Activated CD4-positive, alpha-beta memory T cell treated with anti-CD3 and anti-CD28 coated beads for 36 hours (primary cell): ENCODE data around the gene NUDT22. TPM values are rescaled to one million over a fixed set of nuclear protein-coding genes. Genes with fewer than 3 reads are reported as not detected.
A peak's percentile ranks its signal among the peaks of the same experiment; 100 is the strongest.

Experiments used
- CTCF ChIA-PET: fragments of 350-600 bp; sonication (Branson Sonifier 250); formaldehyde crosslinking; loops from one replicate; lab custom pipeline; 2021; ENCODE audit warnings: antibody characterized with exemption, inconsistent platforms; lab: Charles Lee
- POLR2A ChIA-PET: fragments of 350-600 bp; sonication (Branson Sonifier 250); formaldehyde crosslinking; loops from one replicate; lab custom pipeline; 2021; ENCODE audit warnings: antibody characterized with exemption; lab: Charles Lee
- DNase-seq: peaks from one replicate; pipeline ENCODE4 v3.0.0-alpha.2; 2020
- H3K27ac Mint-ChIP-seq: one replicate; pipeline ENCODE4 v1.8.0; 2021; ENCODE audit warnings: mixed read lengths
- H3K27me3 Mint-ChIP-seq: one replicate; pipeline ENCODE4 v1.8.0; 2021; ENCODE audit warnings: mixed read lengths
- H3K36me3 Mint-ChIP-seq: one replicate; pipeline ENCODE4 v1.8.0; 2021; ENCODE audit warnings: mixed read lengths
- H3K4me1 Mint-ChIP-seq: one replicate; pipeline ENCODE4 v1.8.0; 2021; ENCODE audit warnings: low read depth, mixed read lengths
- H3K4me3 Mint-ChIP-seq: one replicate; pipeline ENCODE4 v1.8.0; 2021; ENCODE audit warnings: mild to moderate bottlenecking, mixed read lengths
- H3K9me3 Mint-ChIP-seq: one replicate; pipeline ENCODE4 v1.8.0; 2021; ENCODE audit warnings: mixed read lengths
- intact Hi-C: fragments of 100-400 bp; cut with micrococcal nuclease; formaldehyde crosslinking; loops from one replicate; pipeline ENCODE4 v1.15.1; 2023
- total RNA-seq, 2 experiments: library from RNA; stranded (reverse); gene quantifications; one replicate each; pipeline ENCODE4 v1.2.3, GENCODE V29; 2021

NUDT22 gene
- total RNA-seq, 2 experiments from 2014 or later: 69.8 to 79.8 TPM

DNA sequence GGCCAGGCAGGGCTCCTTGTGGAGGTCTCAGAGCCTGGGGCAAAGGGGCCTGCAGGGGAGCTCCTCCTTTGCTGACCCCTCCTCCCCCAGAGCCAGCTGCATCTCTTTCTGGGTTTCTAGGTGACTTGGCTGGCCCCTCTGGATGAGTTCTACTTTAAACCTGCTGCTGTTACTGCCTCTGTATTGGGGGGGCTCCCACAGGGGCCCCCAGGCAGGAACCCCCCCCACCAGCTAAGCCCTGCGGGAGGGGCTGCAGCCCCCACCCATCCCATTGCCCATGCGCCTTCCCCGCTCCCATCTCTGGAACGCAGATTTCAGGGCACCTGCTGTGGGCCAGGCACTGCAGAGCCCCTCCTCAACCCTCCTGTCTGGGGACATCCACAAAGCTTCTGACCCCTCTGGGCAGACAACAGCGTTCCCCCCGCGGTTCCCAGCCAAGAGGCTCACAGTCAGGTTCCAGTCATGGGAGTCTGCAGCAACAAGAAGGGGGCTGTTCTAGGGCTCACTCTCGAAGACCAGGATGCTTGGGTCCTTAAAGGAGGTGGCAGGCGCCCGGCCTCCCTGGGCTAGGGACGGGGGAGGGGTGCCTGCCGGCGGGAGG lies 24.4 kb downstream of the NUDT22 start:
- Mint-ChIP-seq H3K9me3 (no peaks in the 10 kb centered on the region), H3K4me1 (peaks cover 18% of the 10 kb centered on the region), H3K36me3 (no peaks in the 10 kb centered on the region), H3K27me3 (no peaks in the 10 kb centered on the region), H3K4me3 (peak overlapping the region; percentile 75), H3K27ac (no peak overlapping the region)
- no peak for DNase-seq
- intact Hi-C loops: loop anchor here (1.0 kb wide), 1 partner anchor 19 kb away; no protein-coding TSS in a partner anchor
- ChIA-PET POLR2A (interaction anchor here (1.1 to 2.6 kb wide), 5 partner anchors 9 to 63 kb away, joined by 3 to 8 read pairs (median 4); partner anchors contain the start of genes ESRRA and FKBP2), CTCF (interaction anchor here (1.1 to 3.8 kb wide), 13 partner anchors 8 to 67 kb away, joined by 3 to 29 read pairs (median 8); partner anchors contain the start of genes BAD, CATSPERZ, FERMT3 and PRDX5)

DNA sequence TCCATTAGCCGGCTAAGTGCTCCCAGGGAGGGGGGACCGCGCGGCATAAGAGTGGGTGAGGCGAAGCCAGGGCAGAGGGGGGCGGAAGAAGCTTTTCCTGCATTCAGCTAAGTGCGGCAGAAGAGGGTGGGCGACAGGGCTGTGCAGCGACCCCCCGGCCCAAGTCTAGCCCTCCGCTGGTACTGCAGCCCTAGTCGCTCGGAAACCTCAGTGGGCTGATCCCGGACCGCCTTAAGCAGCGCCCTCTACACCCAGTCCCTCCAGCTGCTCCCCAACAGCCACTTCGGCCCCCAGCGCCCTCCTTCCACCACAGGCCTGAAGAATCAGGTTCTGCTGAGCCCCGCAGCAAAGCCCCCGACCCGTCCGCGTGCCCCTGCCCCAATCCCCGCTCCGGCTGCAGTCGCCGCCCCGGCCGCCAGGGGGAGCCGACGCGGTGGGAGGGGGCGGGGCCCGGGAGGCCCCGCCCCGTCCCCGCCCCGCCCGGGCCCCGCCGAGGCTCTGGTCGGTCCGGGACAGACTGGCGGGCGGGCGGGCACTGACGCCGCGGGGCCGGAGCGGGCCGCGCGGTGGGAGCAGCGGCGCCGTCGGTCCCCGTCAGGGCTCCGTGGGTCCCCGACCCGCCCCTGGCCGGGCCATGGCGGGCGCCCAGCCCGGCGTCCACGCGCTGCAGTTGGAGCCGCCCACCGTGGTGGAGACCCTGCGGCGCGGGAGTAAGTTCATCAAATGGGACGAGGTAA lies 25.1 kb downstream of the NUDT22 start, which contains the start of gene PLCB3:
PLCB3 (plus strand) TSS at position 515 of the 737 bp plus-strand sequence; CDS start at position 635, 120 bp downstream.
- CTCF ChIA-PET: interaction anchor here (1.0 to 3.8 kb wide), 15 partner anchors 8 to 66 kb away, joined by 3 to 29 read pairs (median 7); partner anchors contain the start of genes BAD, CATSPERZ, FERMT3 and NUDT22
- Mint-ChIP-seq H3K9me3 (no peaks in the 10 kb centered on the region), H3K4me1 (peaks cover 18% of the 10 kb centered on the region), H3K36me3 (no peaks in the 10 kb centered on the region), H3K4me3 (peak within 1 kb of the TSS; percentile 83), H3K27me3 (no peaks in the 10 kb centered on the region), H3K27ac (no peak within 1 kb of the TSS)
- POLR2A ChIA-PET: interaction anchor here (1.0 to 2.6 kb wide), 6 partner anchors 10 to 60 kb away, joined by 4 to 8 read pairs (median 4); partner anchors contain the start of genes ESRRA and FKBP2
- intact Hi-C loops: loop anchor here (1.0 kb wide), 1 partner anchor 18 kb away; no protein-coding TSS in a partner anchor
- peak; percentile 71 for DNase-seq

DNA sequence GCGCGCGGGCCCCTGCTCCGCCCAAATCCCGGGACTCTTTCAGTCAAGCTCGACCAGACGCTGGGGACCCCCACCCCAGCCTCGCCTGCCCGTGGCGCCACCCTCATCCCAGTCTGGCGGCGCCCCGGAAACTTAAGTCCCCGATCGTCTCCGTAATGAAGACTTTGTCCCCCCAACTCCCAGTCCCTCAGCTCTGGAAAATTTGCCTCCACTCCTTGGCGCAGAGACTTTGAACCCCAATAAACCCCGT lies 25.6 kb downstream of the NUDT22 start:
- no peaks in the 10 kb centered on the region for H3K9me3 Mint-ChIP-seq
- intact Hi-C loops: loop anchor here (1.0 kb wide), 1 partner anchor 18 kb away; no protein-coding TSS in a partner anchor
- peaks cover 18% of the 10 kb centered on the region for H3K4me1 Mint-ChIP-seq
- ChIA-PET CTCF (interaction anchor here (0.6 to 3.8 kb wide), 13 partner anchors 9 to 68 kb away, joined by 3 to 29 read pairs (median 7); partner anchors contain the start of genes BAD, CATSPERZ, FERMT3 and NUDT22), POLR2A (interaction anchor here (1.0 to 1.5 kb wide), 3 partner anchors 17 to 60 kb away, joined by 3 to 8 read pairs (median 4); no protein-coding TSS in a partner anchor)
- H3K36me3 Mint-ChIP-seq: no peaks in the 10 kb centered on the region
- no peak overlapping the region for H3K27ac Mint-ChIP-seq
- no peak for DNase-seq
- H3K4me3 Mint-ChIP-seq: peak overlapping the region; percentile 83
- H3K27me3 Mint-ChIP-seq: no peaks in the 10 kb centered on the region

DNA sequence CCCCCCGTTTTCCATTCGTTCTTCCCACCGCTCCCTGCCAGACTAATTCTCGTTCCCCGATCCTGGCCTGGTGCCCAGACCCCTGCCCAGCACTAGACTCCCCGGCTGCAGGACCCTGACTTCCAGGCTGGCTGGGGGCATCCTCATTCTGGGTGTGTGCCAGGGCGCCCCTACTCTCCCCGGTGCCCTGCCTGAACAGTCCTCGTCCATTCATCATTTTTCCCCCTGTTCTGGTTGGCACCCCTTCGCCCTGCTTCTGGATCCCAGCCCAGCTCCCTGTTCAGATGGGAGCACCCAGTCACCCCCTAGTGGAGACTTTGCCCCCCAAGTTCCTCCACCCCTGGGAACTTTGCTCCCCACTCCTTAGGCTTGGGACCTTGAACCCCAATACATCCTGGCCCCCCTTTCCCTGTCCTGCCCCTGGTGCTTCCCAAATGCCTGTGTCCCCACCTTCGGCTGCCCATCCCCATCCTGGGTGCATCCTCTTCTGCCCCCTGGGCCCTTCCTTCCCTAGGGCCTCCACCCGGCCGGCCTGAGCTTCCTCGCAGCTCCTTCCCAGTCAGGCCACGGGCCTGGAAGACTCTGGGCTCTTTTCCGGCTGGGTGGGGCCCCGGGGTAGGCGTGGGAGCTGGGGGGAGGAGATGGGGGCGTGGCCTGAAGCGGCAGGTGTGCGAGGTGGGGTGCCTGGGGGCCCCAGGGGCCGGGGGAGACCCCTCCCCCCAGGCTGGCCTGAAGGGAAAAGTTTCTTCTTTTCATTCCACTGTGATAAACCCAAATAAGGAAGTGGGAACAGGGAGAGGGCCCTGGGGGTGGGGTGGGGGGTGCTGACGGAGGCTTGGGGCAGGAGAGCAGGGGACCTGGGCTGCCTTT lies 26.2 kb downstream of the NUDT22 start:
- no peak overlapping the region for H3K27ac Mint-ChIP-seq
- H3K9me3 Mint-ChIP-seq: no peaks in the 10 kb centered on the region
- intact Hi-C loops: no loop called here
- POLR2A ChIA-PET: interaction anchor here (0.7 to 1.5 kb wide), 5 partner anchors 9 to 61 kb away, joined by 3 to 8 read pairs (median 3); no protein-coding TSS in a partner anchor
- H3K4me1 Mint-ChIP-seq: peaks cover 18% of the 10 kb centered on the region
- no peaks in the 10 kb centered on the region for H3K36me3 Mint-ChIP-seq
- peak overlapping the region; percentile 83 for H3K4me3 Mint-ChIP-seq
- H3K27me3 Mint-ChIP-seq: no peaks in the 10 kb centered on the region
- CTCF ChIA-PET: interaction anchor here (0.6 to 3.8 kb wide), 13 partner anchors 9 to 69 kb away, joined by 3 to 29 read pairs (median 6); partner anchors contain the start of genes CATSPERZ, FERMT3, NUDT22 and PRDX5
- DNase-seq: peak; percentile 31

DNA sequence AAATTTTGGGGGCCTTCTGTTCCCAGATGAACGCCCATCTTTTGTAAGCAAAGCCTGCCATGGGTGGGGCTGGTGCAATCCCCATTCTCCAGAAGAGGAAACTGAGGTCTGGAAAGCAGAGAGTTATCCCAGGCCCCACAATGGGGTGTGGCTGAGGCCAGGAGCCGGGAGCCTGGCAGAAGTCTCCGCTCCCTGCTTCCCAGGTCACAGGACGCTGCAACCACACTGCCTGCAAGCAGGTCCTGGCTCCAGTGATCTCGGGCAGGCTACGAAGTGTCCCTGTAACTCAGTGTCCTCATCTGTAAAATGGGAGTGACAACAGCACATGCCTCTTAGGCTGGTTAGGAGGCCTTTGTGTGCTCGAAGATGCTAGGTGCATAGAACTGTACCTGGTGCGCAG lies 27.0 kb downstream of the NUDT22 start:
- Mint-ChIP-seq H3K36me3 (peaks cover 3% of the 10 kb centered on the region), H3K4me1 (peaks cover 15% of the 10 kb centered on the region), H3K27ac (no peak overlapping the region), H3K9me3 (no peaks in the 10 kb centered on the region), H3K4me3 (no peak overlapping the region), H3K27me3 (no peaks in the 10 kb centered on the region)
- POLR2A ChIA-PET: interaction anchor here (1.3 to 1.5 kb wide), 2 partner anchors 15 to 19 kb away, joined by 3 to 8 read pairs; no protein-coding TSS in a partner anchor
- intact Hi-C loops: no loop called here
- CTCF ChIA-PET: interaction anchor here (0.7 to 3.8 kb wide), 3 partner anchors 16 to 51 kb away, joined by 3 to 29 read pairs (median 3); partner anchors contain the start of gene CATSPERZ
- DNase-seq: no peak

DNA sequence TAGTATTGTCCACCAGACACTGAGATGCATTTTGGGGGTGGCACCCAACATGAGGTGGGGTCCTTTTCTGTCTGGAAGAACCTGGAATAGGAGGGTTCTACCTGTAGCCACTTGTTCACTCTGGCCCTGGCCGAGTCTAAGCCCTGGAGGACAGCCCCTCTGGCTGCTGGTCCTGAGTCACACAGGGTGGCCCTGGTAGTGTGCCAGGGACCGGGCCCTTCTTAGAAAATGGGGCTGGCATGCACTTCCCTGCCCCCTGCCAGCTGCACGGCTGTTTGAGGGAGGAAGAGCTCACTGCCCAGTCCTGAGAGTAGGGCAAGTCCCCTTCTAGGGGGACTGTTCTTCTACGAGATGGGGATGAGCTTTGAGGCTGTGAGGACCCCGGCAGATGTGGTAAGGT lies 27.4 kb downstream of the NUDT22 start:
- Mint-ChIP-seq H3K9me3 (no peaks in the 10 kb centered on the region), H3K27ac (no peak overlapping the region), H3K4me3 (no peak overlapping the region), H3K27me3 (no peaks in the 10 kb centered on the region), H3K4me1 (peaks cover 14% of the 10 kb centered on the region), H3K36me3 (peaks cover 3% of the 10 kb centered on the region)
- CTCF ChIA-PET: interaction anchor here (0.9 to 1.2 kb wide), 3 partner anchors 12 to 51 kb away, joined by 3 to 4 read pairs (median 4); partner anchors contain the start of gene ESRRA
- POLR2A ChIA-PET: no interaction called here
- intact Hi-C loops: no loop called here
- no peak for DNase-seq

DNA sequence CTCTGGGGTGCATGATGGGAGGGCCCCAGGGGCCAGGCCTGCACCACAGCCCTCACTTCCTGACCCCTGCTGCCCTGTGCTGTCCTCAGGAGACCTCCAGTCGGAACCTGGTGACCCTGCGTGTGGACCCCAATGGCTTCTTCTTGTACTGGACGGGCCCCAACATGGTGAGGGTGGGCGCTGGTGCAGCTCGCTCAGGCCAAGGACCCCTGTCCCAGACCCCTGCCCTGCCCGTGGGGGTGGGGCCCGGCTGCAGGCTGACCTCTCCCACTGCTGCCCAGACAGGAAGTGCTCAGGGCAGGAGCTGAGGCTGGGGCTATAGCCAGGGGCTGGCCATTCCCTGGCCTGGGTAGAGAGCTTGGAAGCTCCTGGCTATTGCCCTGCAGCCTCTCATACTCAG lies 28.3 kb downstream of the NUDT22 start:
- no peak overlapping the region for H3K4me3 Mint-ChIP-seq
- H3K4me1 Mint-ChIP-seq: peaks cover 15% of the 10 kb centered on the region
- H3K9me3 Mint-ChIP-seq: no peaks in the 10 kb centered on the region
- DNase-seq: no peak
- H3K27ac Mint-ChIP-seq: no peak overlapping the region
- intact Hi-C loops: no loop called here
- peaks cover 5% of the 10 kb centered on the region for H3K36me3 Mint-ChIP-seq
- POLR2A ChIA-PET: interaction anchor here (0.8 kb wide), 1 partner anchor 10 kb away, joined by 3 read pairs; no protein-coding TSS in a partner anchor
- H3K27me3 Mint-ChIP-seq: no peaks in the 10 kb centered on the region
- CTCF ChIA-PET: interaction anchor here (0.9 to 3.5 kb wide), 4 partner anchors 12 to 50 kb away, joined by 3 to 11 read pairs (median 4); partner anchors contain the start of genes CATSPERZ and ESRRA

DNA sequence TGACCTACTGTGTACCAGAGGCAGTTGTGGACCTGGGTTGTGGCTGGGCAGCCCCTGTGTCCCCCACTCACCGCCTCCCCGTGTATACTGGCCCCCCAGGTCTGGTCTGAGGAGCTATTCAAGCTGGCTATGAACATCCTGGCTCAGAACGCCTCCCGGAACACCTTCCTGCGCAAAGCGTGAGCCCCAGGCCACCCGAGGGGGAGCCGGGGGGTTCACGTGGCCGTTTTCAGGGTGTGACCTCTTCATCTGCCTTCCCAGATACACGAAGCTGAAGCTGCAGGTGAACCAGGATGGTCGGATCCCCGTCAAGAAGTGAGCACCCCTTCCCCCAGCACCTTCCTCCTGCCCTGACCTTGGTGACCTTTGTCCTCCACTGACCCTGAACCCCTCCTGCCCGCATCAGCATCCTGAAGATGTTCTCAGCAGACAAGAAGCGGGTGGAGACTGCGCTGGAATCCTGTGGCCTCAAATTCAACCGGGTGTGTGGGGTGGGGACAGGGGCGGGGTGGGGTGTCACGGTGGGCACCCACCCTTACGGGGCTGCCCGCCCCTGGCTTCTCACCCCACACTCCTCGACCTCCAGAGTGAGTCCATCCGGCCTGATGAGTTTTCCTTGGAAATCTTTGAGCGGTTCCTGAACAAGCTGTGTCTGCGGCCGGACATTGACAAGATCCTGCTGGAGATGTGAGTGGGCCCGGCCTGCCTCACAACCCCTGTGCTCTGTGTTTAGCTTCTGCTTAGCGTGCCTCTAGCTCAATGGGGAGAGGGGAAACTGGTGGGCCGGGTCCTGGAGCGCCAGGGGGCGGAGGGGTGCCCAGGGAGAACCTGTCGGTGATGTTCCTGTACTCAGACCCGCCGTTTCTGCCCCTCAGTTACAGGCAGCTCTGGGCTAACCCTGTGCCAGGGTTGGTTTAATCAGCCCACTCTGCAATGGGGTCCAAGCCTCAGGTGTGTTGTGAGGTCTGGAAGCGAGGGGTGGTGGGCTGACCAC lies 29.4 kb downstream of the NUDT22 start:
- CTCF ChIA-PET: interaction anchor here (3.5 kb wide), 1 partner anchor 45 kb away, joined by 11 read pairs; the partner anchor contains the start of gene CATSPERZ

DNA sequence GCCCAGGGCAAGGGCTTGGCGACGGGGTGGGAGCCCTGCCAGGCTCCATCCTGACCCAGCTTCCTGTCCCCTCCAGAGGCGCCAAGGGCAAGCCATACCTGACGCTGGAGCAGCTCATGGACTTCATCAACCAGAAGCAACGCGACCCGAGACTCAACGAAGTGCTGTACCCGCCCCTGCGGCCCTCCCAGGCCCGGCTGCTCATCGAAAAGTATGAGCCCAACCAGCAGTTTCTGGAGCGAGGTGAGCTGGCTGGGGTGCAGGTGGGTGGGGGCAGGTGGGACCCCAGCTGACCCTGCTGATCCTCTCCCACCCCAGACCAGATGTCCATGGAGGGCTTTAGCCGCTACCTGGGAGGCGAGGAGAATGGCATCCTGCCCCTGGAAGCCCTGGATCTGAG lies 30.2 kb downstream of the NUDT22 start:
- DNase-seq: no peak
- H3K9me3 Mint-ChIP-seq: no peaks in the 10 kb centered on the region
- ChIA-PET CTCF (interaction anchor here (3.5 kb wide), 1 partner anchor 45 kb away, joined by 11 read pairs; the partner anchor contains the start of gene CATSPERZ), POLR2A (no interaction called here)
- no peak overlapping the region for H3K4me3 Mint-ChIP-seq
- no peak overlapping the region for H3K27ac Mint-ChIP-seq
- H3K27me3 Mint-ChIP-seq: no peaks in the 10 kb centered on the region
- intact Hi-C loops: no loop called here
- H3K36me3 Mint-ChIP-seq: peaks cover 9% of the 10 kb centered on the region
- H3K4me1 Mint-ChIP-seq: peaks cover 16% of the 10 kb centered on the region

More for the DNA sequence above, 29.4 kb downstream of the NUDT22 start:
- Mint-ChIP-seq H3K4me1 (peaks cover 19% of the 10 kb centered on the region), H3K4me3 (no peak overlapping the region), H3K27me3 (no peaks in the 10 kb centered on the region), H3K36me3 (peaks cover 9% of the 10 kb centered on the region), H3K9me3 (no peaks in the 10 kb centered on the region), H3K27ac (no peak overlapping the region)
- intact Hi-C loops: no loop called here
- POLR2A ChIA-PET: interaction anchor here (0.8 kb wide), 1 partner anchor 9 kb away, joined by 3 read pairs; no protein-coding TSS in a partner anchor
- DNase-seq: no peak

DNA sequence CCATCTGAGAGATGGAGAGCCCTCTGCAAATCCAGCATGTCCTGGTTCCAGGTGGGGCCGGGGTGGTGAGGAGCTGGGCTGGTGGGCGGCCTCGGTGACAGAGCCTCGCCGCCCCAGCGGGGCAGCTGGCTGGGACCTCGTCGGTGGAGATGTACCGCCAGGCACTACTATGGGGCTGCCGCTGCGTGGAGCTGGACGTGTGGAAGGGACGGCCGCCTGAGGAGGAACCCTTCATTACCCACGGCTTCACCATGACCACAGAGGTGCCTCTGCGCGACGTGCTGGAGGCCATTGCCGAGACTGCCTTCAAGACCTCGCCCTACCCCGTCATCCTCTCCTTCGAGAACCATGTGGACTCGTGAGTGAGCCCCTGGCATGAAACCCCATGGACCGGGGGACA lies 32.3 kb downstream of the NUDT22 start:
- H3K4me1 Mint-ChIP-seq: peaks cover 8% of the 10 kb centered on the region
- H3K4me3 Mint-ChIP-seq: no peak overlapping the region
- H3K27ac Mint-ChIP-seq: no peak overlapping the region
- peaks cover 15% of the 10 kb centered on the region for H3K36me3 Mint-ChIP-seq
- ChIA-PET CTCF (no interaction called here), POLR2A (interaction anchor here (0.6 to 1.7 kb wide), 3 partner anchors 11 to 59 kb away, joined by 3 to 5 read pairs (median 3); partner anchors contain the start of gene TRMT112)
- intact Hi-C loops: no loop called here
- DNase-seq: no peak
- no peaks in the 10 kb centered on the region for H3K9me3 Mint-ChIP-seq
- H3K27me3 Mint-ChIP-seq: no peaks in the 10 kb centered on the region
